ENCODE data around the gene SLC39A7.

The SLC39A7 gene

DNA sequence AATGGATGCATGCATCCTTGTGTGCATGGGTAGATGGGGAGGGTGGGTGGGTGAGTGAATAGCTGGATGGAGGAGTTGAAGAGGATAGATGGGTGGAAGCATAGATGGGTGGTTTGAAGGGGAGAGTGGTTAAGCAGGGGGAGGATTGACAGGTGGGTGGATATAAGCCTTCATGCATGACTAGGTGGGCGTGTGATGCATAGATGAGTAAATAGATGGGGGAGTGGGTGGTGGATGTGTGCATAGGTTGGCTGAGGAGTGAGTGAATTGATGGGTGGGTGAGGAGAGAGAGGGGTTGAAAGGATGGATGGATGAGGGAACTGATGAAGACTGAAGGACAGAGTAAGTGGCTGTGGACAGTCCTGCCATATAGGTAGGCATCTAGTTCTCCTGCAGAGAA, 12.9 kb upstream of the SLC39A7 start:
- Histone ChIP-seq H3K27me3 (ENCODE audit: control insufficient read depth, low read length) (peaks cover 28% of the 10 kb centered on the region), H3K9me2 (replicated peaks; ENCODE audit: control insufficient read depth, low read length) (no peaks in the 10 kb centered on the region), H3K27ac (ENCODE audit: low read depth, low read length) (no peak overlapping the region), H3K36me3 (ENCODE audit: control insufficient read depth, low read length) (peaks cover 11% of the 10 kb centered on the region), H3K4me1 (ENCODE audit: control insufficient read depth, low read length) (peaks cover 20% of the 10 kb centered on the region), H3K79me2 (ENCODE audit: control insufficient read depth, low read length) (no peaks in the 10 kb centered on the region), H4K20me1 (ENCODE audit: control insufficient read depth, insufficient read depth, low read depth, low read length) (no peaks in the 10 kb centered on the region), H3F3A (ENCODE audit: control insufficient read depth, insufficient read depth) (no peaks in the 10 kb centered on the region), H3K9me3 (ENCODE audit: control insufficient read depth, insufficient read depth, low read length) (peaks cover 17% of the 10 kb centered on the region), H3K4me3 (ENCODE audit: low read length) (no peak overlapping the region), H3K4me2 (ENCODE audit: low read length) (no peak overlapping the region)
- TF ChIP-seq, protein P1, sequence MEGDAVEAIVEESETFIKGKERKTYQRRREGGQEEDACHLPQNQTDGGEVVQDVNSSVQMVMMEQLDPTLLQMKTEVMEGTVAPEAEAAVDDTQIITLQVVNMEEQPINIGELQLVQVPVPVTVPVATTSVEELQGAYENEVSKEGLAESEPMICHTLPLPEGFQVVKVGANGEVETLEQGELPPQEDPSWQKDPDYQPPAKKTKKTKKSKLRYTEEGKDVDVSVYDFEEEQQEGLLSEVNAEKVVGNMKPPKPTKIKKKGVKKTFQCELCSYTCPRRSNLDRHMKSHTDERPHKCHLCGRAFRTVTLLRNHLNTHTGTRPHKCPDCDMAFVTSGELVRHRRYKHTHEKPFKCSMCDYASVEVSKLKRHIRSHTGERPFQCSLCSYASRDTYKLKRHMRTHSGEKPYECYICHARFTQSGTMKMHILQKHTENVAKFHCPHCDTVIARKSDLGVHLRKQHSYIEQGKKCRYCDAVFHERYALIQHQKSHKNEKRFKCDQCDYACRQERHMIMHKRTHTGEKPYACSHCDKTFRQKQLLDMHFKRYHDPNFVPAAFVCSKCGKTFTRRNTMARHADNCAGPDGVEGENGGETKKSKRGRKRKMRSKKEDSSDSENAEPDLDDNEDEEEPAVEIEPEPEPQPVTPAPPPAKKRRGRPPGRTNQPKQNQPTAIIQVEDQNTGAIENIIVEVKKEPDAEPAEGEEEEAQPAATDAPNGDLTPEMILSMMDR (IDR thresholded peaks at IDR 0.05; ENCODE audit: low read depth, low read length, poor library complexity, severe bottlenecking): no peak
- TF ChIP-seq EZH2phosphoT487 (IDR thresholded peaks at IDR 0.05; ENCODE audit: borderline replicate concordance, low read length): no peak

- H3K4me3 ChIP-seq (ENCODE audit: low read length): no peak overlapping the region
- peaks cover 11% of the 10 kb centered on the region for H3K4me1 ChIP-seq (ENCODE audit: control insufficient read depth, low read length)
- peaks cover 30% of the 10 kb centered on the region for H3K27me3 ChIP-seq (ENCODE audit: control insufficient read depth, low read length)
- peaks cover 4% of the 10 kb centered on the region for H3K36me3 ChIP-seq (ENCODE audit: control insufficient read depth, low read length)
- no peak overlapping the region for H3K4me2 ChIP-seq (ENCODE audit: low read length)
- no peaks in the 10 kb centered on the region for H3F3A ChIP-seq (ENCODE audit: control insufficient read depth, insufficient read depth)
- H3K27ac ChIP-seq (ENCODE audit: low read depth, low read length): no peak overlapping the region
- TF ChIP-seq, protein P1 (IDR thresholded peaks at IDR 0.05; ENCODE audit: low read depth, low read length, poor library complexity, severe bottlenecking): no peak
- TF ChIP-seq EZH2phosphoT487 (IDR thresholded peaks at IDR 0.05; ENCODE audit: borderline replicate concordance, low read length): no peak
- H4K20me1 ChIP-seq (ENCODE audit: control insufficient read depth, insufficient read depth, low read depth, low read length): no peaks in the 10 kb centered on the region
- no peaks in the 10 kb centered on the region for H3K9me2 ChIP-seq (replicated peaks; ENCODE audit: control insufficient read depth, low read length)
- no peaks in the 10 kb centered on the region for H3K79me2 ChIP-seq (ENCODE audit: control insufficient read depth, low read length)
- peaks cover 3% of the 10 kb centered on the region for H3K9me3 ChIP-seq (ENCODE audit: control insufficient read depth, insufficient read depth, low read length)
Measured at GRCh38 chr6:33189164-33189563, 11.5 kb upstream of the SLC39A7 start.

DNA sequence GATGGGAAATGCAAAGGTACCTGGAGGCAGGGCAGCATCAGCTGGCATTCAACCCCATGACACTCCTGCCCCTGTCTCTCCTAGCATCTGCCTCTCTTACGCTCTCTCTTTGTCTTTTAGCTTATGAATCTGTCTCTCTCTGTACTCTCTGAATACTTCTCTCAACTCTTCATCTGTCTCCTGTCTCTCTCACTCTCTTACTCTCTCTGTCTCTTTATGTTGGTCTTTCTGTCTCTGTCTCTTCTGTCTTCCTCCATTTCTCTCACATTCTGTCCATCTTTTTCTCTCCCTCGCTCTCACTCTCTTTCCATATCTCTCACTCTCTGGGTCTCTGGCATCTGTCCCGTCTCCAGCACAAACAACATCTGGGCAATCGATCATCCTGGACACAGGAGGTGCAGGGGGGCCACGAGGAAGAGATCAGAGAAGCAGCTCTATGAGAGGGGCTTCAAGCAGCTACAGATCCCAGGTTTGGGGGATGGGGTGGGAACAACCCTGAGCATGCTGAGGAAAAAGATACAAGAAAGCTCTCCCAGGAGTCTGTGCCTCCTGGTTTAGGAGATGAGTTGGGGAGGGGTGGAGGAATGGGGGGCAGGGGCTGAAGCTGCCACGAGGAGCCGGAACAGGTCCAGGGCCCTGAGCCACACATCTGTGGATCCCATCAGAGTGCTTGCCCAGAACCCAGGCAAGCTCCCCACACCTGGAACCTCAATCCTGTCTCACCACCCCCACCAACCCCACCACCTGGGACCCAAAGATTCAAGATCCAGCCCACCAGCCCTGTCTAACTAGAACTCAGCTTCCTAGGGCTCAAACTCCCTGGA, 10.8 kb upstream of the SLC39A7 start:
- no peak for TF ChIP-seq EZH2phosphoT487 (IDR thresholded peaks at IDR 0.05; ENCODE audit: borderline replicate concordance, low read length)
- TF ChIP-seq, protein P1 (IDR thresholded peaks at IDR 0.05; ENCODE audit: low read depth, low read length, poor library complexity, severe bottlenecking): no peak
- H3K4me2 ChIP-seq (ENCODE audit: low read length): no peak overlapping the region
- no peaks in the 10 kb centered on the region for H3K79me2 ChIP-seq (ENCODE audit: control insufficient read depth, low read length)
- no peaks in the 10 kb centered on the region for H3F3A ChIP-seq (ENCODE audit: control insufficient read depth, insufficient read depth)
- no peaks in the 10 kb centered on the region for H3K9me2 ChIP-seq (replicated peaks; ENCODE audit: control insufficient read depth, low read length)
- H3K4me1 ChIP-seq (ENCODE audit: control insufficient read depth, low read length): peaks cover 11% of the 10 kb centered on the region
- H3K36me3 ChIP-seq (ENCODE audit: control insufficient read depth, low read length): peaks cover 10% of the 10 kb centered on the region
- H3K4me3 ChIP-seq (ENCODE audit: low read length): no peak overlapping the region
- H3K27ac ChIP-seq (ENCODE audit: low read depth, low read length): no peak overlapping the region
- no peaks in the 10 kb centered on the region for H3K9me3 ChIP-seq (ENCODE audit: control insufficient read depth, insufficient read depth, low read length)
- peaks cover 30% of the 10 kb centered on the region for H3K27me3 ChIP-seq (ENCODE audit: control insufficient read depth, low read length)
- no peaks in the 10 kb centered on the region for H4K20me1 ChIP-seq (ENCODE audit: control insufficient read depth, insufficient read depth, low read depth, low read length)
